ENCODE measurements around the gene CAPSL. TPM values are rescaled to one million over a fixed set of nuclear protein-coding genes. Genes with fewer than 3 reads are reported as not detected.

Gene CAPSL
- total and polyA plus RNA-seq, 3 donors from 2014 or later, result 3.5 to 28.5 (median 4.5) TPM

DNA sequence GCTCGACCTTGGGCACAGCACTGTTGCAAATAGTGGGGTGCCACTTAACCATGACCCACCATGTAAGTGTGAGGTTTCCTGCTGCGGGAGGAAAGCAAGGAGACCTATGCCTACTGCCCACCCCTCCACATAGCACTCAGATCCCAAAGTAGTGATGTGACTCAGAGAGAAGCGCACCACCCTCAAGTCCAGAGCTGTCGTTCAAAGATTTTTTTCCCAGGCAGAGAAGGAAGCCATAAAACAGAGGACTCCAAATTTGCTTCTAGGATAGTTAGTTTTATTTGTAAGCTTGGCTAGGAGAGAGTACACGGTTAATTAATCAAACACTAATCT, 33.4 kb upstream of the CAPSL start:
- H3K4me3 ChIP-seq, result no peak overlapping the region
- H3K36me3 ChIP-seq (ENCODE audit: low read depth, missing control alignments), result no peaks in the 10 kb centered on the region
- intact Hi-C loops (cut with DNase I; ENCODE audit: low total_unique reads), result no loop called here
- H3K27ac ChIP-seq, result no peak overlapping the region
- H3K4me1 ChIP-seq, result no peaks in the 10 kb centered on the region
- no peak for DNase-seq
- TF ChIP-seq, protein P1, sequence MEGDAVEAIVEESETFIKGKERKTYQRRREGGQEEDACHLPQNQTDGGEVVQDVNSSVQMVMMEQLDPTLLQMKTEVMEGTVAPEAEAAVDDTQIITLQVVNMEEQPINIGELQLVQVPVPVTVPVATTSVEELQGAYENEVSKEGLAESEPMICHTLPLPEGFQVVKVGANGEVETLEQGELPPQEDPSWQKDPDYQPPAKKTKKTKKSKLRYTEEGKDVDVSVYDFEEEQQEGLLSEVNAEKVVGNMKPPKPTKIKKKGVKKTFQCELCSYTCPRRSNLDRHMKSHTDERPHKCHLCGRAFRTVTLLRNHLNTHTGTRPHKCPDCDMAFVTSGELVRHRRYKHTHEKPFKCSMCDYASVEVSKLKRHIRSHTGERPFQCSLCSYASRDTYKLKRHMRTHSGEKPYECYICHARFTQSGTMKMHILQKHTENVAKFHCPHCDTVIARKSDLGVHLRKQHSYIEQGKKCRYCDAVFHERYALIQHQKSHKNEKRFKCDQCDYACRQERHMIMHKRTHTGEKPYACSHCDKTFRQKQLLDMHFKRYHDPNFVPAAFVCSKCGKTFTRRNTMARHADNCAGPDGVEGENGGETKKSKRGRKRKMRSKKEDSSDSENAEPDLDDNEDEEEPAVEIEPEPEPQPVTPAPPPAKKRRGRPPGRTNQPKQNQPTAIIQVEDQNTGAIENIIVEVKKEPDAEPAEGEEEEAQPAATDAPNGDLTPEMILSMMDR (IDR thresholded peaks at IDR 0.05), result no peak
- TF ChIP-seq POLR2A (IDR thresholded peaks at IDR 0.05), result no peak
- H3K9me3 ChIP-seq, result no peaks in the 10 kb centered on the region
- WGBS, 2 donors, result 69 to 71% methylated on average over 5 of the region's 5 CpGs
- H3K27me3 ChIP-seq, result no peaks in the 10 kb centered on the region

DNA sequence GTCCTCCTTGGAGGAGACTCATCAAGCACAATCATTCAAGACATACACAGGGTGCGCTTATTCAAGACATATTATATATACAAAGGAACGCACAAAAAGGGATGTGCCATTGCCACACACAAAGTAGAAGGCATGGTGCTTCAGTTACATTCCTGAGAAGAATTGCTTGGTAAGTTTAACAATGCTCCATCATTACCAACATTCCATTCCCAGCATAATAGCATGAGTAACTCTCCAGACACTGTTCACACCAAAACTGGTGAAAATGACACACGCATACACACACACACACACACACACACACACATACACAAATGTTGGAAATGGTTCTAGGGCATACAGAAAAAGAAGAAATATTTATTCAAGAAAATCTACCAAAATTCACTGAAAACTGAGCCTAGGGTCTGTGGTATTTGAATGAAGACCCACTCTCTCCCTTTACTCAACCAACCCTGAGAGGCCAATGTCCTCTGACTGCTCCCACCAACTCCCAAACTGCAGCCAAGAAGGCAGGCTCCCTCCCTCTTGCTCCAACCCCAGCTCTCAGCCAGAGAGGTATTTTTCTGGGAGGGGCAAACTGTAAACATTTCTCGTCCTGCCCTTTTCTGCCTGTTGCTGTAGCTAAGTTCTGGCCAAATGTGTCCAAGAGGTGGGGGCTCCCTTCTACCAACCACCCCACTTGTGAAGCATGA, 32.9 kb upstream of the CAPSL start:
- Histone ChIP-seq H3K27ac (no peak overlapping the region), H3K4me1 (no peaks in the 10 kb centered on the region), H3K4me3 (no peak overlapping the region), H3K9me3 (no peaks in the 10 kb centered on the region), H3K27me3 (no peaks in the 10 kb centered on the region), H3K36me3 (ENCODE audit: low read depth, missing control alignments) (no peaks in the 10 kb centered on the region)
- intact Hi-C loops (cut with DNase I; ENCODE audit: low total_unique reads), result no loop called here
- WGBS, 2 donors, result 84 to 90% methylated on average over 4 of the region's 4 CpGs
- no peak for TF ChIP-seq POLR2A (IDR thresholded peaks at IDR 0.05)
- TF ChIP-seq, protein P1 (IDR thresholded peaks at IDR 0.05), result no peak
- no peak for DNase-seq

DNA sequence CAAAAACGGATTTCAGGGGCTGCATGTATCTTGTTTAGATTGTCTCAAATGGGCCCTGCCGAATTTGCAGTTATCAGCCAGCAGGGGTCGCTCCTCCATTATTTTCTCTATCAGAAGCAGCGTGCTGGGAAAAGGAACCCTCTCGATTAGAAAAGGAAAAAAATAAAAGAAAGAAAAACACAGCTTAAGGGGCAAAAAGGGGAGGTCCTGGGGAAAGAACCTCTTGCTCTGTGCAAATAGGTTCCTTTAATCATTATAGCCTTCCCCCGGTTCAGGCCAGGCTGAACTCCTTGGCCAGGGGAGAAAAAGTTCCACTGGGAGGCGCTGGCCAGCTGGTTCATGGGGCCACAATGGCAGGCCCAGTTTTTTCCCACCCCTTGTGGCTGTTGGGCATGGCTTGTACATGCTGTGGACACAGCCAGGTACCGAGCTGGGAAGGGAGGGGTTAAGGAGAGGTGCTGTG, 25.0 kb upstream of the CAPSL start:
- H3K4me1 ChIP-seq, result no peaks in the 10 kb centered on the region
- no peaks in the 10 kb centered on the region for H3K9me3 ChIP-seq
- no peaks in the 10 kb centered on the region for H3K27me3 ChIP-seq
- WGBS, 2 donors, result 30 to 44% methylated on average over 8 of the region's 8 CpGs
- intact Hi-C loops (cut with DNase I; ENCODE audit: low total_unique reads), result no loop called here
- no peak overlapping the region for H3K4me3 ChIP-seq
- DNase-seq, result peak; percentile 47
- TF ChIP-seq, protein P1 (IDR thresholded peaks at IDR 0.05), result peak in 2 of 3 experiments; percentile 53 to 54
- no peak for TF ChIP-seq POLR2A (IDR thresholded peaks at IDR 0.05)
- H3K27ac ChIP-seq, result no peak overlapping the region
- H3K36me3 ChIP-seq (ENCODE audit: low read depth, missing control alignments), result no peaks in the 10 kb centered on the region

DNA sequence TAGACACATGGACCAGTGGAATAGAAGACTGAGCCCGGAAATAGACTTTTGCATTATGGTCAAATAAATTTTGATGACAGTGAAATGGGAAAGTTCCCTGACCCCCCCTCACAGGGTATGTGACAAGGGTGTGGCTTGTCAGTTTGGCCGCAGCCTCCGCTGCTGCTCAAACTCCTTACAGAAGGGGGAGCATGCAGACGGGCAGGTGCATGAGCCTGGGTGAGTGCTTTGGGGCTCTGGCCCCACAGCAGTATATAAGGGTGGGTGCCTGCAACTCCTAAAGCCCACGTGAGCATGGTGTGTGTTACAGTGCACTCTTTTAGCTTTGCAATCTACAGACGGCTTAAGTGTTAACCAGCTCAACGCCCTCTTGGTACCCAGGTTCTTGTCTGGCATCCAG, 21.9 kb upstream of the CAPSL start:
- no peak for DNase-seq
- Histone ChIP-seq H3K9me3 (no peaks in the 10 kb centered on the region), H3K4me1 (no peaks in the 10 kb centered on the region), H3K27ac (no peak overlapping the region), H3K27me3 (no peaks in the 10 kb centered on the region), H3K4me3 (no peak overlapping the region), H3K36me3 (ENCODE audit: low read depth, missing control alignments) (no peaks in the 10 kb centered on the region)
- WGBS, 2 donors, result 70 to 86% methylated on average over 6 to 7 of the region's 7 CpGs
- intact Hi-C loops (cut with DNase I; ENCODE audit: low total_unique reads), result no loop called here
- TF ChIP-seq, protein P1 (IDR thresholded peaks at IDR 0.05), result no peak
- no peak for TF ChIP-seq POLR2A (IDR thresholded peaks at IDR 0.05)

DNA sequence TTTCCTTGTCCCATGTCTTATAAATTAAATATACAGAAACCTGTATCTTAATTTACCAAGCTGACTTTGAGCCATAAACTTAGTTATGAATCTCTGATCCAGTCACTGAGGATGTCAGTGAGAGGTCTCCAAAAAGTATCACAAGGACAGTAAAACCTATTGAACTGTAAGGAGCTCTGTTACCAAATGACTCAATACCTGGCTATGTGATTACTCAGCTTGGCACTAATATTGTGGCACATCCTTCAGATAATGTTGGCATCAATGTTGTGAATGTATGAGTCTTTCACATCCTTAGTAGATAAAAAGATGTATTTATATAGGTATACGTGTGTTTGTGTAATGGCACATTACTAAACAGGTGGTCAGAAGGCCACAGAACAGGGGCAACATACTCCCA, 18.0 kb upstream of the CAPSL start:
- Histone ChIP-seq H3K27ac (no peak overlapping the region), H3K4me3 (no peak overlapping the region), H3K4me1 (no peaks in the 10 kb centered on the region), H3K27me3 (no peaks in the 10 kb centered on the region), H3K36me3 (ENCODE audit: low read depth, missing control alignments) (no peaks in the 10 kb centered on the region), H3K9me3 (no peaks in the 10 kb centered on the region)
- DNase-seq, result no peak
- WGBS, 2 donors, result 96 to 97% methylated on average over 1 of the region's 1 CpG
- intact Hi-C loops (cut with DNase I; ENCODE audit: low total_unique reads), result no loop called here
- TF ChIP-seq, protein P1 (IDR thresholded peaks at IDR 0.05), result no peak
- no peak for TF ChIP-seq POLR2A (IDR thresholded peaks at IDR 0.05)

Data from testis (tissue), 3 donors.